Nephron progenitor cell (in vitro differentiated cells): ENCODE data around the gene PAK6.

Source experiments
- DNase-seq: peaks from one replicate; pipeline ENCODE4 v3.0.0; 2021
- H3K27ac Mint-ChIP-seq: 2 replicates; pipeline ENCODE4 v1.8.0; 2021; ENCODE audit warnings: mild to moderate bottlenecking, moderate library complexity, mixed read lengths
- H3K27me3 Mint-ChIP-seq: 2 replicates; pipeline ENCODE4 v1.8.0; 2021; ENCODE audit warnings: mild to moderate bottlenecking, low read depth, mixed read lengths; ENCODE audit not compliant: poor library complexity
- H3K36me3 Mint-ChIP-seq: 2 replicates; pipeline ENCODE4 v1.8.0; 2021; ENCODE audit warnings: low read depth, mixed read lengths
- H3K4me1 Mint-ChIP-seq: 2 replicates; pipeline ENCODE4 v1.8.0; 2021; ENCODE audit warnings: mixed read lengths
- H3K4me3 Mint-ChIP-seq: 2 replicates; pipeline ENCODE4 v1.8.0; 2021; ENCODE audit warnings: mild to moderate bottlenecking, moderate library complexity, mixed read lengths
- H3K9me3 Mint-ChIP-seq: 2 replicates; pipeline ENCODE4 v1.8.0; 2021; ENCODE audit warnings: mild to moderate bottlenecking, moderate library complexity, mixed read lengths
- TF ChIP-seq, protein P1 (sequence below): fragments of 200-600 bp; sonication (generic); IDR thresholded peaks from 2 replicates; pipeline ENCODE4 v1.5.0; 2021; ENCODE audit warnings: antibody characterized with exemption

Gene PAK6

DNA sequence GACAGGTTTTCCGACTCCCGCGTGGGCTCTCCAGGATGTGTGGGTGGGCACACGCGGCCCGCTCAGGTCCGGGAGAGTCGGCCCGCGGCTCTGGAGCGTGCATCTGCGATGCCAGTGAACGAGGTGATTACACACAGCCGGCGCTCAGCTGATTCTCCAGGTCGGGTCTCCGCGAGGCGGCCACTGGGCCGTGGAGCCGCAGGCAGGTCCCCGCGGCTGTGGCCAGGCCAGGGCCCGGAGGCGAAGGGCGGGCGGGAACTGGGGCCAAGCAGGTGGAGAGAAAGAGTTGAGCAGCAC lies 13.2 kb downstream of the PAK6 start:
- H3K36me3 Mint-ChIP-seq: no peaks in the 10 kb centered on the region

DNA sequence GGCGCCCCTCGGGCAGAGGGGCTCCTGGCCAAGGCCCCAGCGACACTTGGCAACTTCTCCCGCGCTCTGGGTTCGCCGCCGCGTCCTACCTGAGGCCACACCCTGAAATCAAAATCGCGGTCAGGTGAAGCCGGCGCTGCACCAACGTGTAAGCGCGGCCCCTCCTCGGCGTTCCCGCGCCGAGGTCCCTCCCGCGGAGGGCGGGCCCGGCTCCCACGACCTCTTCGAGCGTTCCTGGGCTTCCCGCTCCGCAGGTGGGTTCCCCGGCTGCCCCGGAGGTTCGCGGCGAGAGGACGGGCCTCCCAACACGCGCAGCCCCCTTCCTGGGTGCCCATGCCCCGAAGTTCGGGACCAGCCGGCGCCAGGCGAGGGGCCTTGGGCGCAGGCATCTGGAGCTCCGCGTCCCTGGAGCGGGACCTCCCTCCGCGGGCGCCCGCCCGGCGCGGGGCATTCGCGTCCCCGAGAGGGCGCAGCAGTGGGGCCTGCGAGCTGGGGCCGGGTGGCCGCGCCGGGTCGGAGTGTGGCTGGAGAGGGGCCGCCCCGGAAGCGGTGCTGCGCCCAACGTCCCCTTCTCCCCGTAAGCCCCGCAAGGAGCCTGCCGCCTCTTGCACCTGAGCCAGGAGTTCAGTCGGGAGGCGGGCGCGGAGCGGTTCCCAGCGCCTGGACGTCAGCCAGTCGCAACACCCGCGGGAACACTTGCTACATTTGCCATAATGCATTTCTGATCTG lies 13.7 kb downstream of the PAK6 start:
- Mint-ChIP-seq H3K4me3 (peak overlapping the region; percentile 80), H3K27me3 (peaks cover 73% of the 10 kb centered on the region), H3K9me3 (no peaks in the 10 kb centered on the region), H3K36me3 (no peaks in the 10 kb centered on the region), H3K4me1 (peaks cover 40% of the 10 kb centered on the region), H3K27ac (no peak overlapping the region)
- TF ChIP-seq, protein P1, sequence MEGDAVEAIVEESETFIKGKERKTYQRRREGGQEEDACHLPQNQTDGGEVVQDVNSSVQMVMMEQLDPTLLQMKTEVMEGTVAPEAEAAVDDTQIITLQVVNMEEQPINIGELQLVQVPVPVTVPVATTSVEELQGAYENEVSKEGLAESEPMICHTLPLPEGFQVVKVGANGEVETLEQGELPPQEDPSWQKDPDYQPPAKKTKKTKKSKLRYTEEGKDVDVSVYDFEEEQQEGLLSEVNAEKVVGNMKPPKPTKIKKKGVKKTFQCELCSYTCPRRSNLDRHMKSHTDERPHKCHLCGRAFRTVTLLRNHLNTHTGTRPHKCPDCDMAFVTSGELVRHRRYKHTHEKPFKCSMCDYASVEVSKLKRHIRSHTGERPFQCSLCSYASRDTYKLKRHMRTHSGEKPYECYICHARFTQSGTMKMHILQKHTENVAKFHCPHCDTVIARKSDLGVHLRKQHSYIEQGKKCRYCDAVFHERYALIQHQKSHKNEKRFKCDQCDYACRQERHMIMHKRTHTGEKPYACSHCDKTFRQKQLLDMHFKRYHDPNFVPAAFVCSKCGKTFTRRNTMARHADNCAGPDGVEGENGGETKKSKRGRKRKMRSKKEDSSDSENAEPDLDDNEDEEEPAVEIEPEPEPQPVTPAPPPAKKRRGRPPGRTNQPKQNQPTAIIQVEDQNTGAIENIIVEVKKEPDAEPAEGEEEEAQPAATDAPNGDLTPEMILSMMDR: no peak
- peak; percentile 66 for DNase-seq

More for the DNA sequence above, 13.2 kb downstream of the PAK6 start:
- peaks cover 77% of the 10 kb centered on the region for H3K27me3 Mint-ChIP-seq
- H3K9me3 Mint-ChIP-seq: no peaks in the 10 kb centered on the region
- peaks cover 36% of the 10 kb centered on the region for H3K4me1 Mint-ChIP-seq
- no peak overlapping the region for H3K27ac Mint-ChIP-seq
- TF ChIP-seq, protein P1: no peak
- H3K4me3 Mint-ChIP-seq: peak overlapping the region; percentile 25
- peak; percentile 32 for DNase-seq

DNA sequence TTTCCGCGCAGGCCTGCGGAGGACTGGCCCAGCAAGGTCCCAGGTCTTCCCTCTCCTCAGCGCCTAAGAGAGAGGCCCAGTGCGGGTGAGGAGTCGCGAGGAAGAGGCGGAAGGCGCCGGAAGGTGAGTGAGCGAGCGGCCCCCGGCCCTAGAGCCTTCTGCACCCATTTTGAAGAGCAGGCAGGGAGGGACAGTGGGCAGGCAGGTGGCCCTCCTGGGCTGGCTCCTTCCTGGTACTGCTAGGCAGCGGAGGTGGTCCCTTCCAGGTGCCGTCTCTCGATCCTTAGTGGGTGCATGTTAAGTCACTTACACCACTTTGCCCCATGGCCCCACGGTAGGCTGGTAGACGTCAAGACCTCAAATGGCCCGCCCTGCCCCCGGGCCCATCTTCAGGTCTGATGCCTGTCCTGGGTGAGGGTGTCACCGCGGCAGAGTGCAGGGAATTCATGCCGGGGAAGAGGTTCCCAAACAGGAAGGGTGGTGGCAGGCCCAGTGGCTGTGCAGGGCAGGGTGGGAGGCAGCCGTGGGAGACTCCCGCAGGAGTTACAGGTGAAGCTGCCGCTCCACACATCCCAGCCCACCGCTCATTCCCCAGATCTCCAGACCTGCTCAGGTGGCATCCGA lies 14.4 kb downstream of the PAK6 start:
- peak overlapping the region; percentile 80 for H3K4me3 Mint-ChIP-seq
- no peak overlapping the region for H3K27ac Mint-ChIP-seq
- TF ChIP-seq, protein P1: no peak
- no peaks in the 10 kb centered on the region for H3K36me3 Mint-ChIP-seq
- peaks cover 46% of the 10 kb centered on the region for H3K4me1 Mint-ChIP-seq
- H3K27me3 Mint-ChIP-seq: peaks cover 73% of the 10 kb centered on the region
- DNase-seq: no peak
- H3K9me3 Mint-ChIP-seq: no peaks in the 10 kb centered on the region

DNA sequence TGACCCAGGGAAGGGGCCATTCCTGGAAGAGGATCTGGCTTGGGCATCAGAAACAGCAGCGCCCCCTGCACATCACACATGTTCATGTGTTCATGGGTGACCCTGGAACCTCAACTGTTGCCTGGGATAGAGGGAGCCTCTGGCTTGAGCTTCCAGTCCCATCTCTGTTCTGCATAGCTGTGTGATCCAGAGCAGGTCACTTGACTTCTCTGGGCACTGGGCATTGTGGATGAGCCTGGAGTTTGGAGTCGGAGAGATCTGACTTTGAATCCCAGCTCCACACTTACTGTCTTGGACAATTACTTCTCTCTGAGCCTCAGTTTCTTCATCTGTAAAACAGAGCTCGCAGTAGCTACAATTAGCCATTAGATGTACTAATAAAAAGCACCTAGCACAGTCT lies 15.6 kb downstream of the PAK6 start:
- no peak for DNase-seq
- H3K36me3 Mint-ChIP-seq: no peaks in the 10 kb centered on the region
- no peak overlapping the region for H3K4me3 Mint-ChIP-seq
- TF ChIP-seq, protein P1: no peak
- H3K4me1 Mint-ChIP-seq: peaks cover 57% of the 10 kb centered on the region
- peaks cover 64% of the 10 kb centered on the region for H3K27me3 Mint-ChIP-seq
- no peaks in the 10 kb centered on the region for H3K9me3 Mint-ChIP-seq
- no peak overlapping the region for H3K27ac Mint-ChIP-seq

DNA sequence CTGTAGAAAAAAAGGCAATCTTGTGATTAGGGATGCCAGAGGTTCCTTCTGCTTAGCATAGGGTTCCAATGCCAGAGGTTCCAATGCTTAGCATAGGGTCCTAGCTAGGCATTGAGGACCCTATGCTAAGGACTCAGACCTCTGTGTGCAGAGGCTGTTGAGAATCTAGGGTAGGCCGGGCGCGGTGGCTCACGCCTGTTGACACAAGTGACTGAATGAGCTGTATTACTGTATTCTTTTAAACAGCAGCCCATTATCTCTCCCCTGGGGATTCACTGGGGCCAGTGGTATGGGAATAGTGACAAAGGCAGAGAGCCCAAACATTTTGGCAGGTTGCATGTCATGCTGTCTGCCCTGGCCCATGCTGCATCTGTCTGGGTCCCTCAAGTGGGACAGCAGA lies 16.2 kb downstream of the PAK6 start:
- no peaks in the 10 kb centered on the region for H3K9me3 Mint-ChIP-seq
- no peak overlapping the region for H3K27ac Mint-ChIP-seq
- no peak overlapping the region for H3K4me3 Mint-ChIP-seq
- H3K27me3 Mint-ChIP-seq: peaks cover 61% of the 10 kb centered on the region
- no peak for DNase-seq
- H3K36me3 Mint-ChIP-seq: no peaks in the 10 kb centered on the region
- peaks cover 59% of the 10 kb centered on the region for H3K4me1 Mint-ChIP-seq
- TF ChIP-seq, protein P1: no peak
